HFFc6 (cell line): ENCODE results near the gene ADGRG1. TPM values are rescaled to one million over a fixed set of nuclear protein-coding genes. Genes with fewer than 3 reads are reported as not detected.

Experiments used
- DNase-seq: peaks from one replicate; pipeline ENCODE4 v3.0.0-alpha.2; 2018
- H3K27ac Mint-ChIP-seq: 2 replicates; pipeline ENCODE4 v1.8.0; 2020; ENCODE audit warnings: mild to moderate bottlenecking, mixed read lengths
- H3K27me3 Mint-ChIP-seq: 2 replicates; pipeline ENCODE4 v1.8.0; 2021; ENCODE audit warnings: mild to moderate bottlenecking, moderate library complexity, mixed read lengths; ENCODE audit not compliant: insufficient read depth
- H3K36me3 Mint-ChIP-seq: 2 replicates; pipeline ENCODE4 v1.8.0; 2021; ENCODE audit warnings: low read depth, mixed read lengths
- H3K4me1 Mint-ChIP-seq: 2 replicates; pipeline ENCODE4 v1.8.0; 2020; ENCODE audit warnings: low read depth, mixed read lengths
- H3K4me3 Mint-ChIP-seq: 2 replicates; pipeline ENCODE4 v1.8.0; 2020; ENCODE audit warnings: mild to moderate bottlenecking, moderate library complexity, mixed read lengths
- H3K9me3 Mint-ChIP-seq: 2 replicates; pipeline ENCODE4 v1.8.0; 2020; ENCODE audit warnings: mild to moderate bottlenecking, mixed read lengths
- total RNA-seq, 6 experiments: library from RNA; stranded (reverse); fragmentation: NEBNext Ultra II Directional; extraction: Animal tissue kit (Norgen Biotek cat#: 25700); gene quantifications; 2 replicates in 1 of 6; 3 replicates in 5 of 6; pipeline ENCODE4 v1.2.3, GENCODE V29; 2021
- TF ChIP-seq, protein P1 (sequence below): fragments of 200-600 bp; sonication (generic); IDR thresholded peaks from 2 replicates; pipeline ENCODE4 v1.5.0; 2021; ENCODE audit warnings: antibody characterized with exemption, mild to moderate bottlenecking

ADGRG1 gene
- total RNA-seq, 6 experiments from 2014 or later: 0.18 to 1.4 (median 0.50) TPM

DNA sequence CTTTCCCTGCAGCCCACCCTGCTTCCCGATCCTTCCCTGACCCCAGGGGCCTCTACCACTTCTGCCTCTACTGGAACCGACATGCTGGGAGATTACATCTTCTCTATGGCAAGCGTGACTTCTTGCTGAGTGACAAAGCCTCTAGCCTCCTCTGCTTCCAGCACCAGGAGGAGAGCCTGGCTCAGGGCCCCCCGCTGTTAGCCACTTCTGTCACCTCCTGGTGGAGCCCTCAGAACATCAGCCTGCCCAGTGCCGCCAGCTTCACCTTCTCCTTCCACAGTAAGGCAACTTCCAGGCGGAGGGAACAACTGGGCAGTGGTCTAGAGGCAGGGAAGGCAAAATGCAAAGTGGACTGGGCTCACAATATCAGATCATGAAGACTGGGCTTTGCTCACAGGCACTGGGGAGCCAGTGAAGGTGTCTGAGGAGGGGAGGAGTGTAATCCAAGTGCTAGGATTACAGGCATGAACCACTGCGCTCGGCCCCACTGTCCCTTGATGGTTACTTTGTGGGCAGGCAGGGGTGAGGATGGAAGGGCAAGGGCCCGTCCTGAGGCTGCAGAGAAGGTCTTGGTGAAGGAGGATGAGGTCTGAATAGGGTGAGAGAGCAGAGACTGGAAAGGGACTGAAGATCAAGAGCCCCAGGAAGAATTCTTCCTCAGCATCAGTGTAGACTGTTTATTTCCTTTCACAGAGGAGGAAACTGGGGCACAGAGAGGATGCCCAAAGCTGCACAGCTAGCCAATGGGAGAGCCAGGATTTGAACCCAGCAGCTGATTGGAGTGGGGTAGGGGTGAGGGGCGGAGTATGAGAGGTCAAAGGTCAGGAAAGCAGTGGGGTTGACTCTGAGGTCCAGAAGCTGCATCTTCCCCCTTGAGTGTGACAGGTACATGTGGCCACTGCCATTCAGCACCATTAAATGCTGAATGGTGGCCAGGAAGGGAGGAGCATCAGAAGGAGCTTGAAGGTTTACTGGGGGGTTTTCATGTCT is 23.2 kb downstream of the ADGRG1 start:
- Mint-ChIP-seq H3K27ac (no peak overlapping the region), H3K9me3 (no peaks in the 10 kb centered on the region), H3K27me3 (peaks cover 11% of the 10 kb centered on the region), H3K36me3 (no peaks in the 10 kb centered on the region), H3K4me3 (no peak overlapping the region), H3K4me1 (peaks cover 16% of the 10 kb centered on the region)
- DNase-seq: no peak
- TF ChIP-seq, protein P1, sequence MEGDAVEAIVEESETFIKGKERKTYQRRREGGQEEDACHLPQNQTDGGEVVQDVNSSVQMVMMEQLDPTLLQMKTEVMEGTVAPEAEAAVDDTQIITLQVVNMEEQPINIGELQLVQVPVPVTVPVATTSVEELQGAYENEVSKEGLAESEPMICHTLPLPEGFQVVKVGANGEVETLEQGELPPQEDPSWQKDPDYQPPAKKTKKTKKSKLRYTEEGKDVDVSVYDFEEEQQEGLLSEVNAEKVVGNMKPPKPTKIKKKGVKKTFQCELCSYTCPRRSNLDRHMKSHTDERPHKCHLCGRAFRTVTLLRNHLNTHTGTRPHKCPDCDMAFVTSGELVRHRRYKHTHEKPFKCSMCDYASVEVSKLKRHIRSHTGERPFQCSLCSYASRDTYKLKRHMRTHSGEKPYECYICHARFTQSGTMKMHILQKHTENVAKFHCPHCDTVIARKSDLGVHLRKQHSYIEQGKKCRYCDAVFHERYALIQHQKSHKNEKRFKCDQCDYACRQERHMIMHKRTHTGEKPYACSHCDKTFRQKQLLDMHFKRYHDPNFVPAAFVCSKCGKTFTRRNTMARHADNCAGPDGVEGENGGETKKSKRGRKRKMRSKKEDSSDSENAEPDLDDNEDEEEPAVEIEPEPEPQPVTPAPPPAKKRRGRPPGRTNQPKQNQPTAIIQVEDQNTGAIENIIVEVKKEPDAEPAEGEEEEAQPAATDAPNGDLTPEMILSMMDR: no peak

DNA sequence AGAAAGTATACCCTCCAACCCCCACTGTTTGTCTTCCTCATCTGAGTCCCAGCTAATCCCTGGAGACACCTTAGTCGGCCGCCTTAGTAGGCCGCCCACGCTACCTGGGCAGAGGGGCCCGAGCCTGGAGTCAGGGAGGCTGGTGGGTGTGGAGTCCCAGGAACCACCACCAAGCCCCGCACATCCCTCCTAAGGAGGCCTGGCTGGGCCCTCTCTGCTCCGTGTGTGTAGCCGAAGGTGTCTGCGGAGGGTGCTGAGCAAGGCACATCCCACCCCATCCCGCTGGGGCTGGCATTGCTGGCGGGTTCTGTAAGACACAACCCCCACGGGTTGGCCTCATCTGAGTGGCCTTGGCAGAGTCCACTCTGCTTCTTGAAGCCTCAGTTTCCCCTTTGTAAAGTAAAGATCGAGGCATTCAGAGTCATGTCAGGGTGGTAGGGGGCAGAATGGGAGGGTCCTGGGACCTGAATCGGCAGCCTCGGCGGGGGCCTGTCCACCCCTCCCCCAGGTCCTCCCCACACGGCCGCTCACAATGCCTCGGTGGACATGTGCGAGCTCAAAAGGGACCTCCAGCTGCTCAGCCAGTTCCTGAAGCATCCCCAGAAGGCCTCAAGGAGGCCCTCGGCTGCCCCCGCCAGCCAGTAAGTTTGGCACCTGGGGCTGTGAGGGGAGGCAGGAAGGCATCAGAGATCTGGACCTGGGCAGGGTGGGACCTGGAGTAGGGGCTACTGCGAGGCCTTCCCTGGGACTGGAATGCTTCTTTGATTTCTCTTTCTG is 24.5 kb downstream of the ADGRG1 start:
- no peak overlapping the region for H3K27ac Mint-ChIP-seq
- TF ChIP-seq, protein P1: no peak
- H3K9me3 Mint-ChIP-seq: no peaks in the 10 kb centered on the region
- H3K36me3 Mint-ChIP-seq: no peaks in the 10 kb centered on the region
- no peak for DNase-seq
- H3K27me3 Mint-ChIP-seq: peaks cover 14% of the 10 kb centered on the region
- no peak overlapping the region for H3K4me3 Mint-ChIP-seq
- H3K4me1 Mint-ChIP-seq: peaks cover 8% of the 10 kb centered on the region

DNA sequence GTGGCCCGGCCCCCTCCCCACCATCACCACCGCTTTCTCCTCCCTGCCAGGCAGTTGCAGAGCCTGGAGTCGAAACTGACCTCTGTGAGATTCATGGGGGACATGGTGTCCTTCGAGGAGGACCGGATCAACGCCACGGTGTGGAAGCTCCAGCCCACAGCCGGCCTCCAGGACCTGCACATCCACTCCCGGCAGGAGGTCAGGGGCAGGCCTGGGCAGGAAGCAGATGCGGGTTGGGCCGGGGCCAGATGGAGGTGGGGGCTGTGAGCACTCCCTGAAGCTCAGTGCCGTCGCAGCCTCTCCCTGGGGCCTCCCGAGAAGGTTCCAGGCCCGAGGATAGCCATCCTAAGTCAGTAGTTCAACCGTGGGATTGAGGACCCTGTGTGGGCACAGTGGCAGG is 25.5 kb downstream of the ADGRG1 start:
- Mint-ChIP-seq H3K27me3 (peaks cover 17% of the 10 kb centered on the region), H3K4me1 (peaks cover 8% of the 10 kb centered on the region), H3K9me3 (no peaks in the 10 kb centered on the region), H3K4me3 (no peak overlapping the region), H3K27ac (no peak overlapping the region), H3K36me3 (no peaks in the 10 kb centered on the region)
- no peak for DNase-seq
- TF ChIP-seq, protein P1: no peak

DNA sequence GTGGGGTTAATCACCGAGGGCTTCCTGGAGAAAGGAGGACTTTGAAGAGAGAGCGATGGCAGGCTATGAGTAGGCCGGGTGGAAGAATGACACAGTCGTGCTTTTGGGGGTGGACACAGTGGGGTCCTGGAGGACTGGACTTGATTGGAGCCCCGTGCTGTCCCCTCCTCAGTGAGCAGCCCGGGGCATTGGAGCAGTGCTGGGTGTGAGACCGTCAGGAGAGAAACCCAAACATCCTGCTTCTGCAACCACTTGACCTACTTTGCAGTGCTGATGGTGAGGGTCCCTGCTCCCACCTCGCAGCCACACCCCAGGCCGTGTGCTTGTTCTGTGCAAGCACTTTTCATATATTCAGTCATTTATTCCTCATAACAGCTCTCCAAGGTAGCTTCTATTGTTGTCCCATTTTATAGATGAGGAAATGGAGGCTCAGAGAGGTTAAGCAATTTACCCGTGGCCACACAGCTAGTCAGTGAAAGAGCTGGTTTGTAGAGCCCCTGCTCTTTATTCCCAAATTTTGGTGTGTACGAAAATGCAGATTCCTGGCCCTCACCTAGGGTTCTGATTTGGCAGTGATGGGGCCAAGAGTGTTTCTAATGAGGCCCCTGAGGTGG is 28.0 kb downstream of the ADGRG1 start:
- no peak overlapping the region for H3K4me3 Mint-ChIP-seq

DNA sequence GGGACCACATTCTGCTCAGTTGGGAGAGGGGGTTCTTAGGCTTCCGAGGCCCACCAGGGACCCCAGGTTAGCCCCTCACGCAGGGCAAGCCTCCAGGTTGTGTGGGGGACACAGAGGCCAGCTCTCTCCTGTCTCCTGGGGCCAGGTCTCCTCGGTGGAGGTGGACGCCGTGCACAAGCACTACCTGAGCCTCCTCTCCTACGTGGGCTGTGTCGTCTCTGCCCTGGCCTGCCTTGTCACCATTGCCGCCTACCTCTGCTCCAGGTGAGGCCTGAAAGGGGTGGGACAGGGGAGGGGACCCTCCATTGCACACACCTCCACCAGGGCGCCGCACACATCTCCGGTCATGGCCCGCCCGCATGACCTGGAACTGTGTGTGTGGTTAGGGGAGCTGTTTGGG is 28.8 kb downstream of the ADGRG1 start:
- peaks cover 8% of the 10 kb centered on the region for H3K4me1 Mint-ChIP-seq
- no peak for DNase-seq
- H3K27me3 Mint-ChIP-seq: peaks cover 16% of the 10 kb centered on the region
- H3K9me3 Mint-ChIP-seq: no peaks in the 10 kb centered on the region
- no peaks in the 10 kb centered on the region for H3K36me3 Mint-ChIP-seq
- TF ChIP-seq, protein P1: no peak
- no peak overlapping the region for H3K4me3 Mint-ChIP-seq
- H3K27ac Mint-ChIP-seq: no peak overlapping the region

More for the DNA sequence above, 28.0 kb downstream of the ADGRG1 start:
- H3K27ac Mint-ChIP-seq: no peak overlapping the region
- no peaks in the 10 kb centered on the region for H3K36me3 Mint-ChIP-seq
- TF ChIP-seq, protein P1: no peak
- H3K4me1 Mint-ChIP-seq: peaks cover 8% of the 10 kb centered on the region
- H3K9me3 Mint-ChIP-seq: no peaks in the 10 kb centered on the region
- DNase-seq: no peak
- H3K27me3 Mint-ChIP-seq: peaks cover 16% of the 10 kb centered on the region
